IMR-90 (cell line): ENCODE measurements around the gene MAPK8IP3.

Experiments used
- BHLHE40 ChIP-seq: fragments of 150-350 bp; IDR thresholded peaks from 2 replicates; pipeline ENCODE4 v1.6.1; 2016; ENCODE audit warnings: mild to moderate bottlenecking, low read depth, low read length
- CEBPB ChIP-seq: IDR thresholded peaks from 2 replicates; pipeline ENCODE4 v1.6.1; 2012; ENCODE audit warnings: low read depth, low read length, improper control_type of control experiment
- CTCF ChIP-seq: conservative IDR thresholded peaks from 2 replicates; pipeline ENCODE4 v1.5.1; 2012; ENCODE audit warnings: mild to moderate bottlenecking, low read depth, low read length, improper control_type of control experiment
- ELK1 ChIP-seq: fragments of 150-350 bp; IDR thresholded peaks from 2 replicates; pipeline ENCODE4 v1.6.1; 2016; ENCODE audit warnings: low read depth, mild to moderate bottlenecking, low read length, moderate library complexity, borderline replicate concordance
- FOS ChIP-seq: fragments of 150-350 bp; IDR thresholded peaks from 2 replicates; pipeline ENCODE4 v1.6.1; 2016; ENCODE audit warnings: low read depth, low read length
- MAZ ChIP-seq: IDR thresholded peaks from 2 replicates; pipeline ENCODE4 v1.6.1; 2012; ENCODE audit warnings: low read depth, mild to moderate bottlenecking, low read length, improper control_type of control experiment, moderate library complexity, borderline replicate concordance
- MXI1 ChIP-seq: IDR thresholded peaks from 2 replicates; pipeline ENCODE4 v1.6.1; 2012; ENCODE audit warnings: low read depth, mild to moderate bottlenecking, low read length, moderate library complexity, borderline replicate concordance
- NFE2L2 ChIP-seq: fragments of 150-350 bp; IDR thresholded peaks from 2 replicates; pipeline ENCODE4 v1.6.1; 2016; ENCODE audit warnings: low read depth, mild to moderate bottlenecking, low read length
- POLR2A ChIP-seq: IDR thresholded peaks from 2 replicates; pipeline ENCODE4 v1.6.1; 2012; ENCODE audit warnings: mild to moderate bottlenecking, low read depth, low read length
- RAD21 ChIP-seq: IDR thresholded peaks from 2 replicates; pipeline ENCODE4 v1.6.1; 2012; ENCODE audit warnings: low read length, improper control_type of control experiment
- RCOR1 ChIP-seq: IDR thresholded peaks from 2 replicates; pipeline ENCODE4 v1.6.1; 2012; ENCODE audit warnings: mild to moderate bottlenecking, low read length, improper control_type of control experiment; ENCODE audit not compliant: insufficient replicate concordance
- RFX5 ChIP-seq: IDR thresholded peaks from 2 replicates; pipeline ENCODE4 v1.8.0; 2012; ENCODE audit warnings: low read depth, mild to moderate bottlenecking, low read length, moderate library complexity
- SMC3 ChIP-seq: fragments of 150-350 bp; IDR thresholded peaks from 2 replicates; pipeline ENCODE4 v1.6.1; 2016; ENCODE audit warnings: low read depth, mild to moderate bottlenecking, antibody characterized with exemption, low read length, moderate library complexity

GRCh38 chr16:1789643-1790045, 83.6 kb downstream of the MAPK8IP3 start:
- TF ChIP-seq CTCF, result no peak
- TF ChIP-seq POLR2A, result no peak
- no peak for TF ChIP-seq CEBPB
- no peak for TF ChIP-seq RCOR1
- no peak for TF ChIP-seq NFE2L2
- no peak for TF ChIP-seq BHLHE40
- no peak for TF ChIP-seq RFX5
- no peak for TF ChIP-seq RAD21
- TF ChIP-seq MXI1, result no peak
- TF ChIP-seq SMC3, result no peak
- no peak for TF ChIP-seq ELK1
- TF ChIP-seq MAZ, result no peak
- TF ChIP-seq FOS, result no peak
